Activated T-cell treated with anti-CD3 and anti-CD28 coated beads, Interleukin-2, amount 50 U/mL, for 1 hour (primary cell): ENCODE results near the gene ZFPM1.

Source experiments
- DNase-seq: peaks from one replicate; pipeline ENCODE4 v3.0.0-alpha.2; 2020

Gene ZFPM1

DNA sequence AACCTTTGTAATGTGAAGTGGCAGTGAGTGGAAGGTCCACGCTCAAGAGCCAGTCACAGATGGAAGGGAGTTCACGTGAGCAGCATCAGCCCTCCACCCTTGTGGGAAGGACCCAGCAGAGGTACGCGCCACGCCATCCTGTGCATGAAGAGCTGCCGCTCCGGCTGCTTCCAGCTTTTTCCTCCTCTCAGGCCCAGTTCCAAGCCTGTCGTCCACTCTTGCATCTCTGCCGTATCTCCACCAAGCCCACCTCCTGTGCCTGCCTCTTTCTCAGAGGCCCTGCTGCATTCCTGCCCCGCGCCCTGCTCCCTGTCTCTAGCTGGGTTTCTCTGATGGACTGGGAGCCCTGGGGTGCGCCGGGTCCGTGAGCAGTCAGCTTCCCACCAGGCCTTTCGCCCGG lies 127.3 kb downstream of the ZFPM1 start:
- no peak for DNase-seq

DNA sequence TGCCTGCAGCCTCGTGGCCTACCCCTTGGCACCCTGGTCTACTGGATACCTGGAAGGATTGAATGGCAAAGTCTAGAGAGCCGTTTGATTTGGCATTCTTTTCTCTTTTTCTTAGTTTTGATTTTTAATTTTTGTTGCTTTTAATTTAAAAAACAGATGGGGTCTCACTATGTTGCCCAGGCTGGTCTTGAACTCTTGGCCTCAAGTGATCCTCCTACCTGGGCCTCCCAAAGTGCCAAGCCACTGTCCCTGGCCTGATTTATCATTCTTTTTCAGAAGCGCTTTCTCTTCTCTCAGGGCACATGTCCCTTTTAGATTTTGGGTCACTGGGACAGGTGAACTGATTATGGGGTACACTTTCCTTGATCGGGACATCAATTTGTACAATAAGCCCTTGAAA lies 128.0 kb downstream of the ZFPM1 start:
- DNase-seq: no peak

DNA sequence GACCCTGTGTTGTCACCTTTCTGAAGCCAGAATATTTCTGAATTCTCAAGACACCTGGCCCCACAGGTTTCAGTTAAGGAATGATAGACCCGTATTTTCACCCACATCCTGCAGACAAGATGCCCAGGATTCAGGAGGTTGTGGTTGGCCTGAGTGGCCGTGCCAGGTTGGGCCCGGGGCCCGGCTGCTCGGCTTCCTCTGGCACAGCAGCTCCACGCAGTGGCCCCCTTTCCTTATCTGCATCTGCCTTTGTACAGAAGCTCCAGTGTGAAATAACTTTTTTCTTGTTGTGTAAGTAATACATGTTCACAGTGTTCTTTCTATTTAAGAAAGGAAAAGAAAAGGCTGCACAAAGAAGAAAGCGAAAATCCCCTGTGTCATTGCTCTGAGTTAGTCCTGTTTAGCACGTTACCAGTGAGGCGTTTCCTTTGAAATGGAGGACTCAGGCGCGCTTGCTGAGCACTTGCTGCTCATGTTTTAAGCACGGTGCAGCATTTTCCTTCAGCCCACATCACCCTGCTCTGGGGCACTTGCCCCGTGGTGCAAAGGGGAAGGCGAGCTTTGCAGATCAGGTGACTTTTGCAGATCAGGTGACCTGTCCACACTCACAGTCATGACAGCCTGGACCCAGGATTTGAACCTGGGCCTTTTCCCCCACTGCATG lies 130.0 kb downstream of the ZFPM1 start:
- DNase-seq: no peak

DNA sequence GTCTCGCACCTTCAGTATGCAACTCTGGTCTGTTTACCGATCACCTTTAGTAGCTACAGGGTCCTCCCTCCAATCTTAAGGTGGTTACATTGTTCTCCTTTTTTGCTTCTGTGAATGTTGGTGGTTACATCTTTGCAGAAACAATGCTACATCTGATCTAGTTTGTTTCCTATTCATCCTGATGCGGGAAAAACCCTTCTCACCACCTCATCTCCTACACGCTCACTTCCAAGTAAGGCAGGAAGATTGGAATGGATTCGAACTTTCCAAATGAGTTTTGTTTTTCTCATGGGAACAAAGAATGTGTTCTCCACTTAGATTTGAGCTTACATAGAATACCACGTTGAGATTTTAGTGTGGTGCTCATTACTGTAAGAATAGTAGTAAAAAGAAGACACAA lies 131.6 kb downstream of the ZFPM1 start:
- DNase-seq: no peak

DNA sequence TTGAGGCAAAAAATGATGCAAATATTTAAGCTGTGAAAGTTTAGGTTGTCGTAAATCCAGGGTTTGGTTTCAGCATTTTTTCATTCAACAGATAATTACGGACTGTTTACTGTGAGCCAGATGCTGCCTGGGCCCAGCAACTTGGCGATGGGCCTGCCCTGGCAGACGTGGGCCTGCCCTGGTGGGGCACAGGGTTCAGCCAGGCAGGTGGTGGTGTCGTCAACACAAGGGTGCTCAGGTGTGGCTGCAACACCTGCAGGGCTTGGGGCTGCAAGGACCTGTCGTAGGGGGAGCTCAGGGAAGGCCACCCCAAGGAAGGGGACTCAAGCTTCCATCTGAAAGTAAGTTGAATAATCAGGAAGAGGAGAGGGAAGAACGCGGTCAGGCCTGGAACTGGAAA lies 132.2 kb downstream of the ZFPM1 start:
- no peak for DNase-seq

DNA sequence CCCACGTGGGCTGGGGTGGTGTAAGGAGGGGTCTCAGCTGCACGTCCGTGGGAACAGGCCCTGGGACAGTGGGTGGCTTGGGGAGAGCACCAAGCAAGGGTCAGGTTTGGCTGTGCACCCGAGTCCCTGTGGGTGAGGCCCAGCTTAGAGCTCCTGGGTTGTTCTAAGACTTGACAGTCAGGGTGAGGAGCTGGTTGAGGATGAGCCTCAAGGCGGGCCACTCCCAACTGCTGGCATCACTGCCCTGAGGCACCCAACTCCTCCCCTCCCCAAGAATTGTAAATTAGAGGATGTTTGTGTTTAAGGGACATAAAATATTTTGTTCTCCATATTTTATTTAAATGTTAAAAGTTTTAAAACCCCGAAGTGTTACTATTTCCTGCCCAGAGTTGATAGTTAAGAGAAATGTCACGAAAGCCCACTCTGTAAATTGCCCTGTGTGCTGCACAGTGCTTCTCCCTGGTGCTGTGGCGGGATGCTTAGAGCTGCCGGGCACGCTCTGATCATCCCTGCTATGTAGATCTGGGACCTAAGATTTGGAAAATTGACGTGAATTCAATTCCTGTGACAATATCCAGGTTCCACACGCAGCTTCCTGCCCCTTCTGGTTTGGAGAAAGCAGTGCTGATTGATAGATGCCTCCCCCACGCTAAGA lies 133.0 kb downstream of the ZFPM1 start:
- no peak for DNase-seq
